CD4-positive, alpha-beta T cell treated with Interleukin-15 for 4 hours (primary cell): ENCODE results near the gene LAMTOR1.
"Not testable (repeated sequence)": the region's sequence is repeated elsewhere in the genome, so short reads cannot be mapped to it uniquely, and the experiment has no call there.

Source experiments
- DNase-seq: peaks from one replicate; pipeline ENCODE4 v3.0.0-alpha.2; 2020; ENCODE audit warnings: low spot score

Gene LAMTOR1

DNA sequence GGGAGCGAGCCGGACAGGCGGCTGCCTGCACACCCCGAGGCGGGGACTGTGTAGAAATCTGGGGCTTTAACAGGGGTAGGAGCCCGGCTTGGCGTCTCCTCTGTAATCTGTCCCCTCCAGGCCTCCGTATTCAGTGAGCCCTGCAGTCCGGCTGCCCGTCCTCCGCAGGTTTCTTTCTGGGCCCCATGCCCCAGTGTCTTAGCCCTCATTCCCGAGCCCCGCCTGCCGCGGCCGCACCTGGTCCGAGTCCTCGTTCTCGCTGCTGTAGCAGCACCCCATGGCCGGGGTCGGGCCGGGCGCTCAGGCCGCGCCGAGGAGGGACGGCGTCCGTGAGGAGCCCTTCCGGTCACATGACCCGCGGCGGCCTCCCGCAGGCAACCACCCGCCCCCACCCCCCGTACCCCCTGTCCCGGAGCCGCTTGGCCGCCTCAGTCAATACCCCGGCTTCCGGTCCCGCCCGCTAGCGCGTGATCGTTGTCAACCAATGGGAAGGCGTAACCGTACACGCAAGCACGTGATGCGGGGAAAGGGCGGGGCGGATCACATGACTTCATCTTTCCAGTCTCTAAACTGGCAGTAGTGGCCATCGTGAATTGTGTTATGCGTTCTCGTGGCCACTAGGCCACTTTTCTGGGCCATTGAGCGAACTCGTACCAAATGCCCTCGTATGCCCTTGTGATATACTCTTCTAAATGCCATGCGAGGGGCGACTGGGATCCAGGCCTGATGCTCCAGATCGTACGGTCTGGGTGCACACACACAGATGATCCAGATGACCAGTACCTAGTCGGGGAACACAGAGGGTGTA is at the start of gene LAMTOR1:
LAMTOR1 (minus strand) TSS at position 352 of the 808 bp plus-strand sequence; CDS start at position 279, 73 bp downstream.
- peak; percentile 97 for DNase-seq

DNA sequence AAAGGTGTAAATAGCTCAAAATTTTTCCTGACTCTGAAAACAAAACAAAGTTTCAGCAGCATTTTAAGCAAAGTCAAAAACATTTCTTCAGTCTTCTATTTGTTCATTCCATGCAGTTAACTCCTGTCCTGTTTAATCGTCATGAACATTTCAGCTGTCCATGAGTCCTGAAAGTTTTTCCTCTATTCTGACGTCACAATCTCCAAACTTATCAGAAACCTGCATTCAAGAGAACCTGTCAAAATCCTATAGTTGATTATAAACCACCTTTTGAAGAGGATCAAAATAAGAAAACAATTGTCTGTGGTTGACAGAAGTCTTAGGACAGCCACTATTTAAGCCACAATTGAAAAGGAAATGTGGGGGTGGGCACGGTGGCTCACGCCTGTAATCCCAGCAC is 47.8 kb upstream of the LAMTOR1 start:
- DNase-seq, result no peak

DNA sequence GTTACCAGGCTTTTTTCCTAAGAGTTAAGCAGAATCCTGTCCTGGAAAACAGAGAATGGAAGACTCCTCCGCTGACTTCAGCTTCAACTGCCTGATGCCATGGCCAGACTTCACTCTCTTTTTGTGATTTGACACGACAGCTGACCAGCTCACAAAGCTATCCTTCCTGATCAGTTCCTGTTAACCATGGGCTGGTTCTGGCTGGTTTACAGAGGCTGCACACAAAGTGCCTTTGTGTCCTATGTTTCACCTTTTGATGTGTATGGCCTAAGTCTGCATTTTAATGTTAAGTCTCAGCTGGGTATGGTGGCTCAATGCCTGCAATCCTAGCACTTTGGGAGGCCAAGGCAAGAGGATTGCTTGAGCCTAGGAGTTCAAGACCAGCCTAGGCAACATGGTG is 43.5 kb upstream of the LAMTOR1 start:
- DNase-seq, result no peak

DNA sequence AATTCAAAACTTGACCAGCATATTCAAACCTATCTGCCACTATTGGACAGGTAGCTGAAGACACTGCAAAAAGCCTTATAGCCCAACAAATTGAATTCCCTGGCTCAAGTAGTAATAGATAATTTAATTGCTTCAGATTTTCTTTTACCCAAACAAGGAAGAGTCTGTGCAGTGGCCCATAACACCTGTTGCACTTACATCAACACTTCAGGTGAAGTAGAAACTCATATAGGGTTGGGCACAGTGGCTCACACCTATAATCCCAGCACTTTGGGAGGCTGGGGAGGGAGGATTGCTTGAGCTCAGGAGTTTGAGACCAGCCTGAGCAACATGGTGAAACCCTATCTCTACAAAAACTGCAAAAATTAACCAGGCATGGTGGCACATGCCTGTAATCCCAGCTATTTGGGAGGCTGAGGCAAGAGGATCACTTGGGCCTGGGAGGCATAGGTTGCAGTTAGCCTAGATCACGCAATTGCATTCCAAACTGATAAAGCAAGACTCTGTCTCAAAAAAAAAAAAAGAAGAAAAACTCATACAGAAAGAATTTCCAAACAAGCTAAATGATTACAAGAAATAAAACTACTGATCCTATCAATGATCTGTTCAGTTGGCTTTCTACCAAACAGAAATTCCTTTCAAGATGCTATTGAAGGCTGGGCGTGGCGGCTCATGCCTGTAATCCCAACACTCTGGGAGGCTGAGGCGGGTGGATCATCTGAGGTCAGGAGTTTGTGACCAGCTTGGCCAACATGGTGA is 41.9 kb upstream of the LAMTOR1 start:
- DNase-seq, result no peak

DNA sequence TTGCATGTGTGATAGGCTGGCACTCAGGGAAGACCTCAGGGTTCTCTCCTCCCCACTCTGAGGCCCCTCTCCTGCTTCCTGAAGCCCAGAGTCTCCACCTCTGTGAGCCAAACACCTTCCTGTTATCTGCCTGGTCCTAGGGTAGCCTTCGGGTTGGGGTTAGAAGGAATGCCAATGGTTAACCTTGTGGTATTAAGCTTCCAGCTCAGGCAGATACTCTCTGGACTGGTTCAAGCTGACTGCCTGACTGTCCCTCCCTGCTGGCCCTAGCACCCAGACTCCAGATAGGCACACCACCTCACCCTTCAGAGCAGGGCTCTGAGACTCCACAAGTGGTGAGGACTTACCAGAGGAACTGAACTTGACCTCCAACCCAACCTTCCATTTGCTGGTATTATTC is 39.4 kb upstream of the LAMTOR1 start:
- not testable (repeated sequence) for DNase-seq

DNA sequence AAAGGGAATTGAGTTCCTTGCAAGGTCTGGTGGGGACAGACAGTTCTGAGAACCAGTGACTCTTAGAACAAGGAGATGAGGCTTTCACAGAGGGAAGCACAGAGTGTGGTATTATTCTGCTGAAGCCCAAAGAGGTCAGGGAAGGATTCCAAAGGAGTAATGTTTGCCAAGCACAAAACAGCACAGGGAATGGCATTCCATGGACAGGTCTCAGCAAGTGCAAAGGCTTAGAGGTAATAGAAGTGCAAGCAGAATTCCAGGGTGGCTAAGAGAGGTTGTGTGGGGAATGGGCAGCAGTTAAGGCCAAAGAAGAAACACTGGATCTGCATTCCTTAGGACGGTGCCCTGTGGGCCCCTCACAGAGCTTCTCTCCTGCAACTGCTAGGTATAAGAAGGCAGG is 39.0 kb upstream of the LAMTOR1 start:
- DNase-seq, result not testable (repeated sequence)

DNA sequence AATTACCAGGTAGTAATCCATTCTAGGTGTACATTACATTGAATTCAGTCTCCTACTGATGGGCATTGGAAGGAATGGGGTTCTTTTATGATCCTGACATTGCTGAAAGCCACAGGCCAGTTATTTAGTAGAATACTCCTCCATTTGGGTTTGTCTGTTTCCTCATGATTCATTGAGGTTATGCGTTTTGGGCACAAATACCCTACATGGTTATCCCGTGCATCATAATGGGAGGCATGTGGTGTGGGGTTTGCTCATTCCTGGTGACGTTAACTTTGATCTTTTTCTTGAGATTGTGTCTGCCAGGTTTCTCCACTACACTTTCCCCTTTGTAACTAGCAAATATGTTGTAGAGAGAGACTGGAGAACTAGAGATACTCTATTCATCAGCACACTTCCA is 38.0 kb upstream of the LAMTOR1 start:
- DNase-seq, result peak; percentile 17

DNA sequence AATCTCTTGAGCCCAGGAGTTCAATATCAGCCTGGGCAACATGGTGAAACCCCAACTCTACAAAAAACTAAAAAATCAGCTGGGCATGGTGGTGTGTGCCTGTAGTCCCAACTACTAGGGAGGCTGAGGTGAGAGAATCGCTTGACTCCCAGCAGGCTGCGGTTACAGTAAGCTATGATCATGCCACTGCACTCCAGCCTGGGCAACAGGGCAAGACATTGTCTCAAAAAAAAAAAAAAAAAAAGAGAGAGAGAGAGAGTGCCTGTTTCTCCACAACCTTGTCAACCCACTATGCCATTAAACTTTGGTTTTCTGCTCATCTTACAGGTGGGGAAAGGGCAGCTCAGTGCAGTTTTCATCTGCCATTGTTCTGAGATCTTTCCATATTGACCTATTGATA is 37.6 kb upstream of the LAMTOR1 start:
- DNase-seq, result no peak

DNA sequence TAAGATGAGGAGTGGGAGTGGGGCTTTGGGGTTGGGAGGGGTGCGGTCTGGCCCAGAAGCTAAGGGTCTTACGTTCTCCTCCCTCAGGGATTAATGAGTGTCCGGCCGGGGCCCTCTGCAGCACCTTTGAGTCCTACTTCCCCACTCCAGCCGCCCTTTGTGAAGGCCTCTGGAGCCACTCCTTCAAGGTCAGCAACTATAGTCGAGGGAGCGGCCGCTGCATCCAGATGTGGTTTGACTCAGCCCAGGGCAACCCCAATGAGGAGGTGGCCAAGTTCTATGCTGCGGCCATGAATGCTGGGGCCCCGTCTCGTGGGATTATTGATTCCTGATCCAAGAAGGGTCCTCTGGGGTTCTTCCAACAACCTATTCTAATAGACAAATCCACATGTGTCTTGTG is 36.4 kb upstream of the LAMTOR1 start:
- DNase-seq, result no peak

DNA sequence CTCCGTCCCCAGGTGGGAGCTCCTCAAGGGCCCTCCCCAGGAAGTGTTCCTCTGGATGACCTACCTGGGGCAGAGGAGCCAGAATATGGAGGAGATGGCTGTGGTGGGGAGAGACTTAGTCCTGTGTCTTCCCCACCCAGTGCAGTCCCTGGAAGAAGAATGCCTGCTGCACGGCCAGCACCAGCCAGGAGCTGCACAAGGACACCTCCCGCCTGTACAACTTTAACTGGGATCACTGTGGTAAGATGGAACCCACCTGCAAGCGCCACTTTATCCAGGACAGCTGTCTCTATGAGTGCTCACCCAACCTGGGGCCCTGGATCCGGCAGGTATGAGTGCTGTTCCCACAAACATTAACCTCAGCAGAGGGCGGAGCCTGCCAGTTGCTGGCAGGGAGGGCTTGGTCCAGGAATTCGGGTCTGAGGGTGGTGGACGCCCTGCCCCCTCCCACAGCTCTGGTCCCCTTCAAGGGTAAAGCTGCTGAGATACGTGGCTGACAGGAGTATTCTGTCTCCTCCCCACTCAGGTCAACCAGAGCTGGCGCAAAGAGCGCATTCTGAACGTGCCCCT is 35.8 kb upstream of the LAMTOR1 start:
- DNase-seq, result no peak

DNA sequence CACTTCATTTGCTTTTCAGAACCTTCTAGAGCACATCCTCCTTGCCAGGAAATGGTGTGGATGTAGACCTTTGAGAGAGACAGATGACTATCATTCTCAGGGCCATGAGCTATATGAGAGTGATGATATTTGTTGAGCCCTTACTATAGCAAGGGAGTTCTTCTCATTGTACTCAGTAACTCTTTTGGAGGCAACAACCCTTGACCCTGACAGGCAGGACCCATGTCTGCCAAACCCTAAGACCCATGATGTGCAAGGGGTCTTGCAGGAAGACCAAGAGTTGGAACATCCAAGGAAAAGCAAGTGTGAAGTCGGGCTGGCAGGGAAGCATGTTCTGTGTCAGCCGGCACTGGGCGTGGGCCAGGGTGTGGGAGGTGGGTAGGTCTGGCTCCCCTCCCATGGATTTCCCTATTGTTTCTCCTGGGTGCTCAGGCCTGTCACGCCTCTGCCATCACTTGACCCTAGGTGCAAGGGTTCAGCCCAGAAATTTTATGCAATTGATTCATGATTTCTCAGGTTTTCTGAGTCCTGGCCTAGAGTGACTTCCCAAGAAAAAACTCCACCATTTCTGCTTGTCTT is 33.7 kb upstream of the LAMTOR1 start:
- DNase-seq, result no peak

DNA sequence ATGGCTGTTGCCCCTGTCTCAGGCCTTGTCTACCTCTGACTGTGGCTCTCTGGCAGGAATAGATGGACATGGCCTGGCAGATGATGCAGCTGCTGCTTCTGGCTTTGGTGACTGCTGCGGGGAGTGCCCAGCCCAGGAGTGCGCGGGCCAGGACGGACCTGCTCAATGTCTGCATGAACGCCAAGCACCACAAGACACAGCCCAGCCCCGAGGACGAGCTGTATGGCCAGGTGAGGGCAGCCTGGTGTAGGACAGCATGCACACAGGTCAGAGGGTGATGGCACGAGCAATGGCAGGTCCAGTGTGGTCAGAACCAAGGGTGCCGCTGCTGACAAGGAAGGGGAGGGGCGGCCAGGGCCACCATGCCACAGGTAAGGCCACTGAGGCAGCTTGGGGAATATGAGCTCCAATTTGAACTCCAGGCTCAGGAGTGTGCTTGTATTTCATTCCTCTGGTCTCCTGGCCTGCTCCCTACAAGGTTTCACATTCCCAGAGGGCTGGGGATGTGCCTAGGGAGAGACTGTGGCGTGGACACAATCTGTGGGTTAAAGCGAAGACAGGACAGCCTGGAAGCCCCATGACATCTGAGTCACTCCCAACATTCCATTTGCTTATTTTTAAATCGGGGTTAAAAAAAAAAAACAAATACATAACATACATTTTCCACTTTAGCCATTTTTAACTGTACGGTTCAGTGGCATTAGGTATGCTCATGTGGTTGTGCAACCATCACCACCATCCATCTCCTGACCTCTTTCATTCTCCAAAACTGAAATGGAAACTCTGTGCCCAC is 33.0 kb upstream of the LAMTOR1 start:
- no peak for DNase-seq

DNA sequence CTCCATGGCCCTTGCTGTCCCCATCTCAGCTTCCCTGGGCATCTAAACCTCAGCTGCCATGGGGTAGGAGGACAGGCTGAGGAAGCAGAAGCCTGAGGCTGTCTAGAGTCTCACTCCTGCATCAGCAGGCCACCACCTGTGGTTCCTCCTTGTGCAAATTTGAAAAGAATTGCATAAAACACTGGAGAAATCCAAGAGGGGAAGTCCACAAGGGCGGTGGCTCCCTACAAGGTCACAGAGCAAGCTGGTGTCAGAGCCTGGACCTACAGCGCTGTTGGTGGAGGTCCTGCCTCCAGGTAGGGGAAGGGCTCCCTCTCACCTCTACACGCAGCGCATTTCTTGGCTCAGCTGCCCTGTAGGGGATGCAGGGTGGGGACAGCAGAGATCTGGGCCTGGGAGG is 32.4 kb upstream of the LAMTOR1 start, which contains the start of gene FOLR3:
FOLR3 (plus strand) TSS at position 253 of the 400 bp plus-strand sequence. CDS start 228 bp downstream, outside the sequence.
- DNase-seq, result not testable (repeated sequence)

DNA sequence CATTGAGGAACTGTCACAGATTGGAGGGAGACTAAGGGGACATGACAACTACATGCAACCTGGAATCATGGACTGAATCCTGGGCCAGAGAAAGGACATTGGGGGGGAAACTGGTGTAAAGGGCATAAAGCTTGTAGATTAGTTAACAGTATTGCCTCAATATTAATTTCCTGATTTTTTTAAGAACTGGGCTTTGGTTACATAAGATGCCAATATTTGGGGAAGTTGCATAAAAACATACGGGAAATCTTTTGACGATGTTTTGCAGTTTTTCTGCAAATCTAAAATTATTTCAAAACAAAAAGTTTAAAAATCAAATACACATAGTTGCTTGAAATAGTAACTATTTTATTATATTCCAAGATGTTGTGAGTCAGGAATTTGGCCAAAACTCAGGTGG is 29.5 kb upstream of the LAMTOR1 start:
- no peak for DNase-seq

DNA sequence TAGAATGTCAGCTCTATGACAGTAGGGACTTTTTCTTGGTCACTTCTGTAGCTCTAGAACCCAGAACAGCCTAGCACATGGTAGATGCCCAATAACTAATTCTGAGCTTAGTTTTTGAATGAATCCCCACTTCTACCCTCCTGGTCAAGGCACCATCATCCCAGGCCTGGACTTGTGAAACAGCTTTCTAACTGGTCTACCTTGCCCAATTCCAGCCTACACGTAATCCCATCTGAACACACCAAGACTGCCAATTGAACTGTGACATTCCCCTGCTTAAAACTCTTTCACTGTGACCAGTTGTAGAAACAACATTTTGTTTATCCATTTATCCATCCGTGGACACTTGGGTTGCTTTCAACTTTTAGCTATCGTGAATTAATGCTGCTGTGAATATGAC is 26.3 kb upstream of the LAMTOR1 start:
- no peak for DNase-seq

DNA sequence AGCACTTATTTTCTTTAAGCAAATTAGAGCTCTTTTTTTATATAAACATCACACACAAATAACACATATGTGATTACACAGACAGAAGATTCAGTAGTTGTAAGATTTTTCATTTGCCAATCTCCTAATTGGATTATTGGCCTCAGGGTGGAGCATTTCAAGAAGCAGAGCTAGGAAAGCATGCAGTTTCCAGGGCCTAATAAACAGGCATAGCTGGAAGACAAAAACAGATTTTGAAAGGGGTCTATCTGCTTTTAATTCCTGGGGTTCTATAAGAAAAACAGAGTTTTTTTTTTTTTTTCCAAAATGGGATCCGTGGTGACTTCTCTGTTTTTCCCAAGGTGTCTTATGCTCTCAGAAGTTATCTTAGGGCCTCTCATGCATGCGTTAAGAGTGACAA is 24.8 kb upstream of the LAMTOR1 start:
- no peak for DNase-seq

DNA sequence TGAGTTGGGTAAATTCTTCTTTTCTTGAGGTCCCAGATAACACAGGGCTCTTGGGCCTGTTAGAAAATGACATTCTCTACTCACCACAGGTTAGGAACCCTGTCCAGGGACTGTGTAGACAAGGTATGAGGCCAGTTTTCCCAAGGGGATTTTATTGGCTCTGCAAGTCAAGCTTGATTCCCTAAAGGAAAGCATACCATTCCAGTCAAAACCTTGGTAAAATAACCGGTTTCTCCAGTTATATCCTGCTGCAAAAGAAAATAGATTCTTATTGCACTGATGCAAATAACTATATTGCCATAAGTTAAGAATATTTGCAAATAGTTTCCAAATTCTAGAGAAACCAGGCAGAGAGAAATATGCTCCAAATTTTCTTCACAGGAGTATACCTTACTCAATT is 22.9 kb upstream of the LAMTOR1 start:
- no peak for DNase-seq

DNA sequence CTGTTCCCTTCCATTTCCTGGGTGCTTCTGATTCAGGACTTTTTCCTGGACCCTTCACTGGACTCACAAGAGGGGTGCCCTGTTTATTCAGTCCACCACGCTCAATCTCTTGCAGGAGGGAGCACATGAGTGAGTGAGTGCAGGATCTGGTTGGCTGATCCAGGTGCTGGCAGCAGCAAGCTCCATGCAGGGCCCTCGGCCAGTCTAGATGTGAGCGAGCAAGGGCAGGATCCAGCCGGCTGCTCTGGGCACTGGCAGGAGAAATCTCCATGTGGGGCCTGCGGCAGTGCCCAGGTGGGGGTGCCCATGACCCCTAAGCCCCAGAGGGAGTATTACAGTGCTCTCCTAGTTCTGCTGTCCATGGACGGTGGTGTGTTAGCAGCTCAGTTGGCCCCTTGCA is 20.9 kb upstream of the LAMTOR1 start:
- no peak for DNase-seq

DNA sequence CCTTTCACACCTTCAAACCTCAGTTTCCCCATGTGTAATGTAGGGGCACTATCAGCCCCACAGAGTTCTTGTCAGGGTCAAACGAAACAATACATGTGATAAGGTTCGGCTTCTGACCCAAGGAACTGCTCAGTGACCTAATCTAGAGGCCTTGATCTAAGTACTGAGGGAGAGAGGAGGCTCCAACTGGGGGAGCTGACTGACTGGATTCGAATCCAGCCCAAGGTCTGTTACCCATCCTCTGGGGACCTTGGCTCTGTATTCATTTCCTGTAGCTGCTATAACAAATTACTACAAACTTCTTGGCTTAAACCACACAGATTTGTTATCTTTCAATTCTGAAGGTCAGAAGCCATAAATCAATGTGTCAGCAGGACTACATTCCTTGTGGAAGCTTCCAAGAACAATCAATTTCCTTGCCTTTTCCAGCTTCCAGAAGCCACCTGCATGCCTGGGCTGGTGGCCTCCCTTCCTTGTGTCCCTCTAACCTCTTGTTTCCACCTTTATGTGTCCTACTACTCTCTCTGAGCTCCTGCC is 20.1 kb upstream of the LAMTOR1 start:
- DNase-seq, result no peak

DNA sequence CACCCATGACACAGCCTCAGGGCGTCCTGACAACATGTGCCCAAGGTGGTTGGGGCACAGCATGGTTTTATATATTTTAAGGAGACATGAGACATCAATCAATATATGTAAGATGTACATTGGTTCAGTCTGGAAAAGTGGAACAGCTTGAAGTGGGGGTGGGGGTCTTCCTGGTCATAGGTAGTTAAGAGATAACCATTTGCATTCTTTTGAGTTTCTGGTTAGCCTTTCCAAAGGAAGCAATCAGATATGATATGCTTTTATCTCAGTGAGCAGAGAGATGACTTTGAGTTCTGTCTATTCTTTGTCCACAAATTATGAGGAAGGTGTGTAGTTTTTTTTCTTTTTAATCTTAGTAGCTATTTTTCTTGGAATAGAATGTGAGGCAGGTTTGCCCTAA is 19.5 kb upstream of the LAMTOR1 start:
- no peak for DNase-seq

DNA sequence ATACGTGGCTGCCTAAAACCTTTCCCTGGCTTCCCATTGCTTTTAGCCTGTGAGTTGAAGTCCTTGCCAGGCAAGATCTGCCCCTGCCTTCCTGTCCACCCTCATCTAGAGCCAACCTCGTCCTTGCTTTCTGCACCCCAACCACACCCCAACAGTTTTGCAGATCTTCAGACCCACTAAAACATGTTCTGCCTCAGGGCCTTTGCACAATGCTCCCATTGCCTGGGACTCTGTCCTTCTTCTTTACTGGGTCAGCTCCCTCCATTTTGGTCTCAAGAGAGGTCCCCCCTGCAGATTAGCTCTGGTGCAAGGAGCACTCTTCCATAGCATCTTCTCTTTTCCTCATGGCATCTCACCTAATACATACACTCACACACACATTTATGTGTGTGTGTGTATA is 17.8 kb upstream of the LAMTOR1 start:
- DNase-seq, result no peak

DNA sequence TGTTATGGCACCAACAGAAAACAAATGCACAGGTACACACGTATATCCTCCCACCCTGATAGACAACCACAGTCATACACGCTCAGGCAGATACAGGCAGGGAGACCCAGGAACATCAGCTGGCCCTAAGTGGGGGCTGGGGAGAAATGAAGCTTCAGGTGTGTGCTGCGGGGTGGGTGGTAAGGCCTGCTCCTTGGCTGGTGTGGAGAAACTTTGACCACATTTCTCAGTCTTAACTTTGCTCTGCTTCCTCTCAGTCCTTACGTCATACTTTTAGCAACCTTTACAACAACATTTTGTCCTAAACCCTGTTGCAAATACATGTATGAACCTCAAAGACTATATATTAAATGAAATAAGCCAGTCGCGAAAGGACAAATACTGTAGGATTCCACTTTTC is 16.1 kb upstream of the LAMTOR1 start:
- DNase-seq, result no peak
